H1 (cell line): Measurements from ENCODE around the gene POFUT2. TPM values are rescaled to one million over a fixed set of nuclear protein-coding genes. Genes with fewer than 3 reads are reported as not detected.

Experiments
- CTCF ChIA-PET: fragments of 300-600 bp; sonication (Branson Sonifier 250); formaldehyde crosslinking; loops from one replicate; lab custom pipeline; 2021; ENCODE audit not compliant: partially characterized antibody; lab: Charles Lee
- POLR2A ChIA-PET: fragments of 300-600 bp; sonication (Branson Sonifier 250); formaldehyde crosslinking; loops from one replicate; lab custom pipeline; 2021; ENCODE audit warnings: inconsistent platforms; ENCODE audit not compliant: partially characterized antibody; lab: Charles Lee
- DNase-seq, 2 experiments: peaks; one replicate each; pipeline versions ENCODE4 v3.0.0 to v3.0.0-alpha.2; 2010 to 2022; ENCODE audit warnings: low spot score in 2 of 2, low read depth in 1 of 2, mixed read lengths in 1 of 2
- FAIRE-seq: peaks from 2 replicates; lab custom pipeline; 2011; peaks lifted over from hg19 to GRCh38; lab: Jason Lieb, UNC
- H2AFZ ChIP-seq: 2 replicates; pipeline ENCODE4 v1.8.1; 2012; ENCODE audit warnings: low read length, inconsistent platforms
- H2AK5ac ChIP-seq: 2 replicates; pipeline ENCODE4 v1.6.1; 2013; ENCODE audit warnings: low read depth, low read length
- H2BK120ac ChIP-seq: replicated peaks from 2 replicates; pipeline ENCODE3; 2013; ENCODE audit warnings: low read depth, low read length, inconsistent platforms
- H2BK12ac ChIP-seq: 2 replicates; pipeline ENCODE4 v1.6.1; 2013; ENCODE audit warnings: low read depth, low read length
- H2BK15ac ChIP-seq: 2 replicates; pipeline ENCODE4 v1.6.1; 2013; ENCODE audit warnings: low read length
- H2BK20ac ChIP-seq: 2 replicates; pipeline ENCODE4 v1.6.1; 2013; ENCODE audit warnings: low read length
- H2BK5ac ChIP-seq: 2 replicates; pipeline ENCODE4 v1.6.1; 2013; ENCODE audit warnings: low read depth, low read length
- H3K14ac ChIP-seq: 2 replicates; pipeline ENCODE4 v1.6.1; 2013; ENCODE audit warnings: inconsistent platforms; ENCODE audit not compliant: insufficient read length
- H3K18ac ChIP-seq: 2 replicates; pipeline ENCODE4 v1.6.1; 2013; ENCODE audit warnings: low read length; ENCODE audit errors: extremely low read depth
- H3K23ac ChIP-seq: 2 replicates; pipeline ENCODE4 v1.6.1; 2013; ENCODE audit warnings: inconsistent platforms; ENCODE audit not compliant: insufficient read length
- H3K23me2 ChIP-seq: 2 replicates; pipeline ENCODE4 v1.6.1; 2013; ENCODE audit warnings: low read depth, low read length
- H3K27ac ChIP-seq: 2 replicates; pipeline ENCODE4 v1.6.1; 2011; ENCODE audit warnings: low read depth, low read length, inconsistent platforms
- H3K27me3 ChIP-seq, 4 experiments: replicated peaks in 1 of 4; 1 replicate in 1 of 4; 2 replicates in 3 of 4; pipeline versions ENCODE4 v1.6.1 to v1.8.1; 2011 to 2013; ENCODE audit warnings: low read length in 3 of 4, mild to moderate bottlenecking in 3 of 4, inconsistent platforms in 2 of 4, mixed read lengths in 2 of 4, moderate library complexity in 1 of 4; ENCODE audit not compliant: control insufficient read depth in 3 of 4, insufficient read depth in 3 of 4; ENCODE audit errors: extremely low read depth in 1 of 4
- H3K36me3 ChIP-seq, 4 experiments: 2 replicates each; pipeline versions ENCODE4 v1.6.1 to v1.8.1; 2011 to 2013; ENCODE audit warnings: mild to moderate bottlenecking in 4 of 4, low read length in 3 of 4, moderate library complexity in 2 of 4, control low read depth in 1 of 4, inconsistent platforms in 1 of 4; ENCODE audit not compliant: insufficient read depth in 4 of 4, control insufficient read depth in 2 of 4
- H3K4ac ChIP-seq: replicated peaks from 2 replicates; pipeline ENCODE3; 2013; ENCODE audit warnings: low read length, low read depth, mixed read lengths, inconsistent platforms; ENCODE audit not compliant: insufficient read length
- H3K4me1 ChIP-seq, 4 experiments: replicated peaks in 1 of 4; 1 replicate in 1 of 4; 2 replicates in 3 of 4; pipeline versions ENCODE4 v1.6.1 to v1.8.1; 2011 to 2013; ENCODE audit warnings: low read length in 3 of 4, inconsistent platforms in 2 of 4, mixed read lengths in 1 of 4; ENCODE audit not compliant: insufficient read depth in 4 of 4, control insufficient read depth in 3 of 4
- H3K4me2 ChIP-seq, 2 experiments: 2 replicates each; pipeline versions ENCODE4 v1.6.1 to v1.8.1; 2011 to 2013; ENCODE audit warnings: low read depth in 2 of 2, low read length in 2 of 2, control low read depth in 1 of 2, inconsistent platforms in 1 of 2, mild to moderate bottlenecking in 1 of 2; ENCODE audit not compliant: insufficient read depth in 1 of 2
- H3K4me3 ChIP-seq, 4 experiments: fragments of 200-600, 300-600 bp in 1 of 4; sonication (generic), shearing (Covaris generic), sonication (Bioruptor Twin) in 1 of 4; 2 replicates each; pipeline versions ENCODE4 v1.5.1 to v1.8.1; 2011 to 2016; ENCODE audit warnings: low read length in 4 of 4, low read depth in 3 of 4, control low read depth in 2 of 4, inconsistent platforms in 2 of 4, mild to moderate bottlenecking in 2 of 4, mixed read lengths in 1 of 4, moderate library complexity in 1 of 4; ENCODE audit not compliant: insufficient read depth in 2 of 4; ENCODE audit errors: extremely low read depth in 1 of 4
- H3K56ac ChIP-seq: replicated peaks from 2 replicates; pipeline ENCODE3; 2013; ENCODE audit warnings: low read depth, mild to moderate bottlenecking, mixed read lengths, low read length, inconsistent platforms; ENCODE audit not compliant: insufficient read length
- H3K79me1 ChIP-seq: 2 replicates; pipeline ENCODE4 v1.6.1; 2013; ENCODE audit warnings: low read depth, low read length, control low read depth
- H3K79me2 ChIP-seq, 2 experiments: 2 replicates each; pipeline versions ENCODE4 v1.6.1 to v1.8.1; 2012 to 2013; ENCODE audit warnings: low read length in 2 of 2, mild to moderate bottlenecking in 2 of 2, inconsistent platforms in 1 of 2; ENCODE audit not compliant: insufficient read depth in 2 of 2, control insufficient read depth in 1 of 2
- H3K9ac ChIP-seq, 4 experiments: replicated peaks in 1 of 4; 1 replicate in 1 of 4; 2 replicates in 3 of 4; pipeline versions ENCODE4 v1.6.1 to v1.8.1; 2011 to 2013; ENCODE audit warnings: low read depth in 3 of 4, low read length in 3 of 4, control low read depth in 2 of 4, mild to moderate bottlenecking in 2 of 4, moderate library complexity in 2 of 4, inconsistent platforms in 1 of 4; ENCODE audit errors: extremely low read depth in 1 of 4
- H3K9me3 ChIP-seq, 2 experiments: 2 replicates each; pipeline versions ENCODE4 v1.6.1 to v1.8.1; 2012 to 2013; ENCODE audit warnings: mild to moderate bottlenecking in 2 of 2, moderate library complexity in 2 of 2, control low read depth in 1 of 2, inconsistent platforms in 1 of 2, low read depth in 1 of 2, low read length in 1 of 2, mixed read lengths in 1 of 2; ENCODE audit not compliant: insufficient read depth in 2 of 2
- H4K20me1 ChIP-seq, 2 experiments: replicated peaks in 1 of 2; 2 replicates each; pipeline versions ENCODE3 to v1.8.1; 2011 to 2013; ENCODE audit warnings: inconsistent platforms in 2 of 2, low read length in 2 of 2, mild to moderate bottlenecking in 1 of 2; ENCODE audit not compliant: insufficient read depth in 2 of 2, control insufficient read depth in 1 of 2
- H4K5ac ChIP-seq: 2 replicates; pipeline ENCODE4 v1.6.1; 2013; ENCODE audit warnings: low read length, low read depth, mixed read lengths, inconsistent platforms; ENCODE audit not compliant: insufficient read length
- H4K8ac ChIP-seq: 2 replicates; pipeline ENCODE4 v1.8.0; 2013; ENCODE audit warnings: mild to moderate bottlenecking, moderate library complexity, low read length, inconsistent platforms; ENCODE audit not compliant: insufficient read depth; ENCODE audit errors: extremely low read depth
- H4K91ac ChIP-seq: replicated peaks from 2 replicates; pipeline ENCODE3; 2013; ENCODE audit warnings: low read length, mixed read lengths, inconsistent platforms; ENCODE audit not compliant: insufficient read length
- CBX8 ChIP-seq: fragments of 300-800, 300-1000 bp; sonication (generic); IDR thresholded peaks from 2 replicates; pipeline ENCODE4 v1.7.1; 2016; ENCODE audit warnings: low read depth, low read length, borderline replicate concordance
- RAD21 ChIP-seq, 2 experiments: IDR thresholded peaks in 1 of 2; conservative IDR thresholded peaks in 1 of 2; 2 replicates each; pipeline ENCODE4 v1.6.1; 2011; ENCODE audit warnings: low read depth in 2 of 2, low read length in 2 of 2, improper control_type of control experiment in 1 of 2, inconsistent platforms in 1 of 2, mild to moderate bottlenecking in 1 of 2, moderate library complexity in 1 of 2
- RBBP5 ChIP-seq: IDR thresholded peaks from 2 replicates; pipeline ENCODE4 v1.7.1; 2012; ENCODE audit warnings: low read depth, mild to moderate bottlenecking, inconsistent platforms, low read length, moderate library complexity, borderline replicate concordance
- SIN3A ChIP-seq, 2 experiments: IDR thresholded peaks in 1 of 2; conservative IDR thresholded peaks in 1 of 2; 2 replicates each; pipeline ENCODE4 v1.6.1; 2011 to 2012; ENCODE audit warnings: low read length in 2 of 2, improper control_type of control experiment in 1 of 2, low read depth in 1 of 2, mild to moderate bottlenecking in 1 of 2
- WGBS, 2 experiments: shearing (Covaris generic) in 1 of 2; methylation state at CpG; one replicate each; pipeline versions ENCODE4 v1.1.6 to v1.1.7; 2013 to 2015; ENCODE audit warnings: low lambda C conversion rate in 2 of 2, mixed read lengths in 2 of 2, inconsistent platforms in 1 of 2, low coverage in 1 of 2, missing lambda C conversion rate in 1 of 2; ENCODE audit not compliant: insufficient replicate concordance in 2 of 2, insufficient coverage in 1 of 2, insufficient read length in 1 of 2; ENCODE audit errors: extremely low coverage in 1 of 2, missing lambda C conversion rate in 1 of 2; 5-methylcytosine and 5-hydroxymethylcytosine counted together
- polyA plus RNA-seq, 7 experiments: library from polyadenylated mRNA; depleted of rRNA in 3 of 7; stranded (reverse) in 5 of 7; unstranded in 2 of 7; fragments of >200 nt in 5 of 7; fragments of 200-250 nt in 2 of 7; gene quantifications; 1 replicate in 5 of 7; 2 replicates in 1 of 7; 4 replicates in 1 of 7; pipeline versions ENCODE4 v1.2.1 to v1.2.3, GENCODE V29; 2011 to 2013; ENCODE audit warnings: missing spikeins in 2 of 7, mixed read lengths in 2 of 7
- total RNA-seq: library from RNA; stranded (reverse); fragmentation: NEBNext Ultra II Directional; extraction: Animal tissue kit (Norgen Biotek cat#: 25700); gene quantifications from 2 replicates; pipeline ENCODE4 v1.2.1, GENCODE V29; 2021
- TF ChIP-seq, protein P1 (sequence below): IDR thresholded peaks from 2 replicates; pipeline ENCODE4 v1.6.1; 2012; ENCODE audit warnings: inconsistent platforms

The POFUT2 gene
- total and polyA plus RNA-seq, 2 of the 8 experiments (the other 6 are each of a cell fraction or from before 2014, with no cell fraction given) = 13.7 to 32.1 TPM

DNA sequence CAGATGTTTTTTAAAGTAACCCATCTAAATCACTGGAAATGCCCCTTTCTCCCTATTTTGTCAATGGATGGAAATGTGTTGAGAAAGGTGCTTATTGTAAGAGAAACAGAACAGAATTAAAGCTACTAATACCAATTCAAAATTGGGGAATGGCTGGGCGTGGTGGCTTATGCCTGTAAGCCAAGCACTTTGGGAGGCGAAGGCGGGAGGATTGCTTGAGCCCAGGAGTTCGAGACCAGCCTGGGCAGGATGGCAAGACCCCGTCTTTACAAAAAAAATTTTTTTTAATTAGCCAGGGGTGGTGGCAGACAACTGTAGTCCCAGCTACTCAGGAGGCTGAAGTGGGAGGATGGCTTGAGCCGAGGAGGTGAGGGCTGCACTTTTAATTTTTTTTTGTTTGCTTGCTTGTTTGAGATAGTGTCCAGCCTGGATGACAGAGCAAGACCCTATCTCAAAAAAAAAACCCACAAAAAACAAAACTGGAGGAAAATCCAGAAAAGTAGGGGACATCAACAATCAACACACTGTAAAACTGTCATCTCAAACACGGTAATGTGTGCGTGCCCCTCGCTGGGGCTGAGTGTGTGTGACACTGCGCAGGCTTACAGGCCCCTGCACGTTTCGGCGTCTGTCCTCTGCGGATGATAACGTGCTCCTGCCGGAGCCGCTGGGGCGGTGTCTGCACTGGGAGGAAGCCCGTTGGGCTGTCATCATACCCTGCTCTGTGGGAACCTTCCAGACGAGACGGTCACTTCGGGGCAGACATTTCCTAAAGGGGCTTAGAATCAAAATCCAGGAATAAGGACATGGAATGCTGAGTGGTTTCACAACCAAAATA lies 11.6 kb upstream of the POFUT2 start:
- Histone ChIP-seq H2BK20ac (no peak overlapping the region), H3K23ac (no peak overlapping the region), H3K4me3 (no peak overlapping the region), H4K91ac (no peak overlapping the region), H3K4ac (no peak overlapping the region), H3K9me3 (no peaks in the 10 kb centered on the region), H4K20me1 (no peaks in the 10 kb centered on the region), H3K79me1 (no peaks in the 10 kb centered on the region; the same call in 1 of the 2 replicates), H3K36me3 (no peaks in the 10 kb centered on the region), H2BK120ac (no peak overlapping the region), H2AFZ (no peak overlapping the region), H3K14ac (no peak overlapping the region), H3K56ac (no peak overlapping the region), H3K4me1 (peaks cover 0 to 10% (median 6%) of the 10 kb centered on the region in 4 experiments; a peak in 5 of 7 replicates), H2BK15ac (no peak overlapping the region), H3K27ac (no peak overlapping the region), H3K18ac (no peak overlapping the region), H3K4me2 (no peak overlapping the region), H4K5ac (no peak overlapping the region), H2BK5ac (no peak overlapping the region), H2BK12ac (no peak overlapping the region), H2AK5ac (no peak overlapping the region), H3K23me2 (no peaks in the 10 kb centered on the region; the same call in 1 of the 2 replicates), H4K8ac (no peak overlapping the region), H3K79me2 (0 out of 4 replicates have a peak, but pooled peaks cover 0 to 5% of the 10 kb centered on the region in 2 experiments), H3K9ac (no peak overlapping the region), H3K27me3 (no peaks in the 10 kb centered on the region)
- CTCF ChIA-PET = interaction anchor here (1.0 to 5.0 kb wide), 5 partner anchors 10 to 141 kb away, joined by 3 to 17 read pairs (median 3); no protein-coding TSS in a partner anchor
- DNase-seq (no peak), FAIRE-seq (no peak)
- POLR2A ChIA-PET = interaction anchor here (1.3 kb wide), 1 partner anchor 12 kb away, joined by 3 read pairs; the partner anchor contains the start of gene POFUT2
- 93% methylated on average over 22 of the region's 22 CpGs; no CpG with 5 or more reads in 1 of the 2 experiments for WGBS, 2 experiments
- no peak for TF ChIP-seq SIN3A (conservative IDR thresholded peaks at IDR 0.05 in 1 of 2, IDR thresholded peaks at IDR 0.05 in 1 of 2; ENCODE audit: low read depth in 1 of 2, low read length in 2 of 2)
- TF ChIP-seq, protein P1, sequence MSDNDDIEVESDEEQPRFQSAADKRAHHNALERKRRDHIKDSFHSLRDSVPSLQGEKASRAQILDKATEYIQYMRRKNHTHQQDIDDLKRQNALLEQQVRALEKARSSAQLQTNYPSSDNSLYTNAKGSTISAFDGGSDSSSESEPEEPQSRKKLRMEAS = no peak
- TF ChIP-seq CBX8 = no peak
- no peak for TF ChIP-seq RAD21 (IDR thresholded peaks at IDR 0.05 in 1 of 2, conservative IDR thresholded peaks at IDR 0.05 in 1 of 2; ENCODE audit: low read depth in 2 of 2, low read length in 2 of 2)
- TF ChIP-seq RBBP5 = no peak
